HepG2 (cell line): ENCODE results near the gene AGPAT3.

ENCODE experiments used
- ATF7 ChIP-seq, 2 experiments: fragments of 450-650 bp in 1 of 2; sonication (generic) in 1 of 2; formaldehyde crosslinking in 1 of 2; IDR thresholded peaks; 2 replicates each; pipeline versions ENCODE4 v1.4.0 to v1.6.1; 2016 to 2020; ENCODE audit warnings: antibody characterized with exemption in 1 of 2, mild to moderate bottlenecking in 1 of 2, missing genetic modification reagents in 1 of 2
- CTCF ChIP-seq: sonication (generic); formaldehyde crosslinking; IDR thresholded peaks from 2 replicates; pipeline ENCODE4 v1.5.0; 2020; ENCODE audit warnings: mild to moderate bottlenecking, missing genetic modification reagents, moderate library complexity
- RBM22 ChIP-seq: fragments of 200-400 bp; formaldehyde crosslinking; optimal IDR thresholded peaks from 2 replicates; pipeline ENCODE3; 2017; ENCODE audit warnings: mild to moderate bottlenecking, low read length, moderate library complexity
- ZBTB33 ChIP-seq: sonication (generic); formaldehyde crosslinking; IDR thresholded peaks from 2 replicates; pipeline ENCODE4 v1.4.0; 2020; ENCODE audit warnings: missing genetic modification reagents
- ZNF790 ChIP-seq: sonication (generic); formaldehyde crosslinking; IDR thresholded peaks from 2 replicates; pipeline ENCODE4 v1.8.0; 2022; ENCODE audit warnings: missing genetic modification reagents, mild to moderate bottlenecking, borderline replicate concordance

- TF ChIP-seq ZBTB33 (CRISPR knock-in tag) (no peak), RBM22 (no peak), ATF7 (IDR thresholded peaks at IDR 0.05) (no peak), ATF7 (CRISPR knock-in tag; IDR thresholded peaks at IDR 0.05) (no peak), ZNF790 (CRISPR knock-in tag) (no peak), CTCF (CRISPR knock-in tag) (no peak)
Observed at GRCh38 chr21:43864313-43864961, 586 bp upstream of the AGPAT3 start.
